Smooth muscle cell (in vitro differentiated cells): ENCODE data around the gene TNS2. TPM values are rescaled to one million over a fixed set of nuclear protein-coding genes. Genes with fewer than 3 reads are reported as not detected.
A peak's percentile ranks its signal among the peaks of the same experiment; 100 is the strongest.
"Not testable (repeated sequence)": the region's sequence is repeated elsewhere in the genome, so short reads cannot be mapped to it uniquely, and the experiment has no call there.

Experiments
- DNase-seq: peaks from one replicate; lab custom pipeline; 2025; ENCODE audit not compliant: unreplicated experiment; lab: John Stamatoyannopoulos, UW
- H2AFZ ChIP-seq: fragments of 200-600 bp; sonication (generic); 2 replicates; pipeline ENCODE4 v1.6.0; 2016; ENCODE audit warnings: antibody characterized with exemption, low read depth, mild to moderate bottlenecking
- H3F3A ChIP-seq: fragments of 200-600 bp; sonication (generic); 2 replicates; pipeline ENCODE4 v1.6.0; 2017; ENCODE audit warnings: antibody characterized with exemption, low read depth
- H3K27ac ChIP-seq: fragments of 200-600 bp; sonication (generic); 2 replicates; pipeline ENCODE4 v1.5.1; 2016; ENCODE audit warnings: low read depth, mild to moderate bottlenecking
- H3K27me3 ChIP-seq: fragments of 200-600 bp; sonication (generic); 2 replicates; pipeline ENCODE4 v1.6.1; 2016; ENCODE audit warnings: low read depth, mild to moderate bottlenecking
- H3K36me3 ChIP-seq: fragments of 200-600 bp; sonication (generic); 2 replicates; pipeline ENCODE4 v1.5.1; 2016; ENCODE audit warnings: low read depth
- H3K4me1 ChIP-seq: fragments of 200-600 bp; sonication (generic); 2 replicates; pipeline ENCODE4 v1.5.1; 2016; ENCODE audit warnings: low read depth
- H3K4me2 ChIP-seq: fragments of 200-600 bp; sonication (generic); 2 replicates; pipeline ENCODE4 v1.6.0; 2016; ENCODE audit warnings: mild to moderate bottlenecking
- H3K4me3 ChIP-seq: fragments of 200-600 bp; sonication (generic); 2 replicates; pipeline ENCODE4 v1.5.1; 2016; ENCODE audit warnings: mild to moderate bottlenecking
- H3K79me2 ChIP-seq: fragments of 200-600 bp; sonication (generic); 2 replicates; pipeline ENCODE4 v1.6.0; 2016; ENCODE audit warnings: low read depth, mild to moderate bottlenecking
- H3K9ac ChIP-seq: fragments of 200-600 bp; sonication (generic); 2 replicates; pipeline ENCODE4 v1.6.0; 2016; ENCODE audit warnings: low read depth
- H3K9me3 ChIP-seq: fragments of 200-600 bp; sonication (generic); replicated peaks from 2 replicates; pipeline ENCODE4 v1.5.1; 2016; ENCODE audit warnings: low read depth
- H4K20me1 ChIP-seq: fragments of 200-600 bp; sonication (generic); 2 replicates; pipeline ENCODE4 v1.6.0; 2016; ENCODE audit warnings: low read depth
- CTCF ChIP-seq: fragments of 200-600 bp; sonication (generic); IDR thresholded peaks from 2 replicates; pipeline ENCODE4 v1.5.1; 2017; ENCODE audit warnings: borderline replicate concordance, mild to moderate bottlenecking, antibody characterized with exemption; ENCODE audit not compliant: insufficient read depth, poor library complexity, severe bottlenecking
- WGBS: methylation state at CpG from one replicate; pipeline ENCODE4 v1.1.7; 2016; ENCODE audit warnings: low lambda C conversion rate; 5-methylcytosine and 5-hydroxymethylcytosine counted together
- polyA plus RNA-seq: library from polyadenylated mRNA; unstranded; fragments of >200 nt; fragmentation: Nextera tagmentation; extraction: Ambion mirVana; gene quantifications from 2 replicates; pipeline ENCODE4 v1.2.1, GENCODE V29; 2016
- total RNA-seq: library from RNA; depleted of rRNA; stranded (reverse); fragments of >200 nt; gene quantifications from 2 replicates; pipeline ENCODE4 v1.2.3, GENCODE V29; 2014

The TNS2 gene
- total and polyA plus RNA-seq, 2 experiments from 2014 or later = 9.3 to 17.4 TPM

- Histone ChIP-seq H4K20me1 (peaks cover 100% of the 10 kb centered on the region), H3K79me2 (peaks cover 99% of the 10 kb centered on the region), H3K9ac (no peak overlapping the region), H2AFZ (no peak overlapping the region), H3K4me3 (no peak overlapping the region), H3K27me3 (no peaks in the 10 kb centered on the region), H3K4me2 (no peak overlapping the region), H3K9me3 (no peaks in the 10 kb centered on the region), H3K27ac (no peak overlapping the region), H3F3A (no peaks in the 10 kb centered on the region), H3K36me3 (peaks cover under 1% of the 10 kb centered on the region), H3K4me1 (peaks cover 7% of the 10 kb centered on the region)
- TF ChIP-seq CTCF = no peak
- 96% methylated on average over 3 of the region's 3 CpGs for WGBS
- DNase-seq = no peak
Observed at GRCh38 chr12:53012928-53013327, 36.9 kb upstream of the TNS2 start.

GRCh38 chr12:53014709-53015108 lies 35.2 kb upstream of the TNS2 start:
- H3F3A ChIP-seq = peaks cover 2% of the 10 kb centered on the region
- no peak overlapping the region for H3K4me2 ChIP-seq
- H3K4me3 ChIP-seq = no peak overlapping the region
- H3K9me3 ChIP-seq = no peaks in the 10 kb centered on the region
- DNase-seq = no peak
- peaks cover 10% of the 10 kb centered on the region for H3K36me3 ChIP-seq
- WGBS = 97% methylated on average over 2 of the region's 2 CpGs
- H3K27me3 ChIP-seq = no peaks in the 10 kb centered on the region
- H3K4me1 ChIP-seq = no peaks in the 10 kb centered on the region
- peaks cover 91% of the 10 kb centered on the region for H3K79me2 ChIP-seq
- peaks cover 99% of the 10 kb centered on the region for H4K20me1 ChIP-seq
- no peak overlapping the region for H3K9ac ChIP-seq
- H2AFZ ChIP-seq = no peak overlapping the region
- TF ChIP-seq CTCF = no peak
- H3K27ac ChIP-seq = peak overlapping the region; percentile 1

- TF ChIP-seq CTCF = no peak
- Histone ChIP-seq H3K9me3 (no peaks in the 10 kb centered on the region), H3K4me3 (no peak overlapping the region), H3K4me2 (no peak overlapping the region), H3K27me3 (no peaks in the 10 kb centered on the region), H3K79me2 (peaks cover 17% of the 10 kb centered on the region), H3K27ac (no peak overlapping the region), H3K4me1 (no peaks in the 10 kb centered on the region), H3F3A (peaks cover 38% of the 10 kb centered on the region), H2AFZ (no peak overlapping the region), H3K9ac (no peak overlapping the region), H4K20me1 (peaks cover 87% of the 10 kb centered on the region), H3K36me3 (peaks cover 66% of the 10 kb centered on the region)
- 94% methylated on average over 3 of the region's 3 CpGs for WGBS
- DNase-seq = no peak
Observed at GRCh38 chr12:53025250-53025649, 24.6 kb upstream of the TNS2 start.

GRCh38 chr12:53027014-53027413 lies 22.9 kb upstream of the TNS2 start:
- H3K27ac ChIP-seq, H3K9me3 ChIP-seq, H3K4me2 ChIP-seq, H3K27me3 ChIP-seq, H2AFZ ChIP-seq, DNase-seq, H3K4me1 ChIP-seq, H3K9ac ChIP-seq, H3K4me3 ChIP-seq: not testable (repeated sequence)
- Histone ChIP-seq H3K36me3 (peaks cover 63% of the 10 kb centered on the region), H4K20me1 (peaks cover 87% of the 10 kb centered on the region), H3F3A (peaks cover 26% of the 10 kb centered on the region), H3K79me2 (peaks cover 16% of the 10 kb centered on the region)
- 89% methylated on average over 12 of the region's 13 CpGs for WGBS
